ENCODE measurements around the gene CIDEB.

CIDEB gene

DNA sequence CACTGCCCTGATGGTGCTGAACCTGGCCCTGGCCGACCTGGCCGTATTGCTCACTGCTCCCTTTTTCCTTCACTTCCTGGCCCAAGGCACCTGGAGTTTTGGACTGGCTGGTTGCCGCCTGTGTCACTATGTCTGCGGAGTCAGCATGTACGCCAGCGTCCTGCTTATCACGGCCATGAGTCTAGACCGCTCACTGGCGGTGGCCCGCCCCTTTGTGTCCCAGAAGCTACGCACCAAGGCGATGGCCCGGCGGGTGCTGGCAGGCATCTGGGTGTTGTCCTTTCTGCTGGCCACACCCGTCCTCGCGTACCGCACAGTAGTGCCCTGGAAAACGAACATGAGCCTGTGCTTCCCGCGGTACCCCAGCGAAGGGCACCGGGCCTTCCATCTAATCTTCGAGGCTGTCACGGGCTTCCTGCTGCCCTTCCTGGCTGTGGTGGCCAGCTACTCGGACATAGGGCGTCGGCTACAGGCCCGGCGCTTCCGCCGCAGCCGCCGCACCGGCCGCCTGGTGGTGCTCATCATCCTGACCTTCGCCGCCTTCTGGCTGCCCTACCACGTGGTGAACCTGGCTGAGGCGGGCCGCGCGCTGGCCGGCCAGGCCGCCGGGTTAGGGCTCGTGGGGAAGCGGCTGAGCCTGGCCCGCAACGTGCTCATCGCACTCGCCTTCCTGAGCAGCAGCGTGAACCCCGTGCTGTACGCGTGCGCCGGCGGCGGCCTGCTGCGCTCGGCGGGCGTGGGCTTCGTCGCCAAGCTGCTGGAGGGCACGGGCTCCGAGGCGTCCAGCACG is 8.2 kb upstream of the CIDEB start:
- H3K4me1 ChIP-seq (ENCODE audit: insufficient read depth, poor library complexity, severe bottlenecking) = peaks cover 20% of the 10 kb centered on the region
- H3K27me3 ChIP-seq (ENCODE audit: insufficient read depth, poor library complexity, severe bottlenecking) = no peaks in the 10 kb centered on the region
- TF ChIP-seq, protein P1, sequence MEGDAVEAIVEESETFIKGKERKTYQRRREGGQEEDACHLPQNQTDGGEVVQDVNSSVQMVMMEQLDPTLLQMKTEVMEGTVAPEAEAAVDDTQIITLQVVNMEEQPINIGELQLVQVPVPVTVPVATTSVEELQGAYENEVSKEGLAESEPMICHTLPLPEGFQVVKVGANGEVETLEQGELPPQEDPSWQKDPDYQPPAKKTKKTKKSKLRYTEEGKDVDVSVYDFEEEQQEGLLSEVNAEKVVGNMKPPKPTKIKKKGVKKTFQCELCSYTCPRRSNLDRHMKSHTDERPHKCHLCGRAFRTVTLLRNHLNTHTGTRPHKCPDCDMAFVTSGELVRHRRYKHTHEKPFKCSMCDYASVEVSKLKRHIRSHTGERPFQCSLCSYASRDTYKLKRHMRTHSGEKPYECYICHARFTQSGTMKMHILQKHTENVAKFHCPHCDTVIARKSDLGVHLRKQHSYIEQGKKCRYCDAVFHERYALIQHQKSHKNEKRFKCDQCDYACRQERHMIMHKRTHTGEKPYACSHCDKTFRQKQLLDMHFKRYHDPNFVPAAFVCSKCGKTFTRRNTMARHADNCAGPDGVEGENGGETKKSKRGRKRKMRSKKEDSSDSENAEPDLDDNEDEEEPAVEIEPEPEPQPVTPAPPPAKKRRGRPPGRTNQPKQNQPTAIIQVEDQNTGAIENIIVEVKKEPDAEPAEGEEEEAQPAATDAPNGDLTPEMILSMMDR (IDR thresholded peaks at IDR 0.05; ENCODE audit: poor library complexity, severe bottlenecking) = no peak
- H3K9me3 ChIP-seq (ENCODE audit: severe bottlenecking) = no peaks in the 10 kb centered on the region
- no peaks in the 10 kb centered on the region for H3K36me3 ChIP-seq (ENCODE audit: low read depth)
- DNase-seq (ENCODE audit: low spot score) = peak; percentile 71
- no peak overlapping the region for H3K27ac ChIP-seq (ENCODE audit: poor library complexity, severe bottlenecking)
- H3K4me3 ChIP-seq (ENCODE audit: severe bottlenecking) = no peak overlapping the region
- ATAC-seq (ENCODE audit: low read depth) = no peak

DNA sequence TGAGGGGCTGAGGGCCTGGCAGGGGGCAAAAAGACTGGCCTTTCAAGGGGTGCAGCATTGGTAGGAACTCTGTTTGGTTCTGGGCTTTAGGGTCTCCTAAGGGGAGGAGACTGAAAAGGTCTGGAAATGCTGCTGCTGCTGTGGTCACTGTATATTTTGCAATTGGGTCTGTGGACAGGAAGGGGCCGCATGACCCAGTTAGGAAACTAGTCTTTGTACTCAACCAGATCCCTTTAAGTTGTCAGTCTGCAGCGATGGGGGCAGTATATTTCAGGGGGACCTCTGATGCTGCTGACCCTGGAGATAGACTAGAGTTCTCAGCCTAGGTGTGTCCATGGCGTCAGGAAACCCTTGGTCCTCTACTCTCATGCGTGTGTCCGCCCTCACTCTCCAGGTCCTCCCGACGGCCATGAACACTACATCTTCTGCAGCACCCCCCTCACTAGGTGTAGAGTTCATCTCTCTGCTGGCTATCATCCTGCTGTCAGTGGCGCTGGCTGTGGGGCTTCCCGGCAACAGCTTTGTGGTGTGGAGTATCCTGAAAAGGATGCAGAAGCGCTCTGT is 7.5 kb upstream of the CIDEB start:
- Histone ChIP-seq H3K9me3 (ENCODE audit: severe bottlenecking) (no peaks in the 10 kb centered on the region), H3K27ac (ENCODE audit: poor library complexity, severe bottlenecking) (peak overlapping the region; percentile 2), H3K4me3 (ENCODE audit: severe bottlenecking) (no peak overlapping the region), H3K4me1 (ENCODE audit: insufficient read depth, poor library complexity, severe bottlenecking) (peaks cover 22% of the 10 kb centered on the region), H3K36me3 (ENCODE audit: low read depth) (no peaks in the 10 kb centered on the region), H3K27me3 (ENCODE audit: insufficient read depth, poor library complexity, severe bottlenecking) (no peaks in the 10 kb centered on the region)
- no peak for ATAC-seq (ENCODE audit: low read depth)
- TF ChIP-seq, protein P1 (IDR thresholded peaks at IDR 0.05; ENCODE audit: poor library complexity, severe bottlenecking) = no peak
- DNase-seq (ENCODE audit: low spot score) = no peak

DNA sequence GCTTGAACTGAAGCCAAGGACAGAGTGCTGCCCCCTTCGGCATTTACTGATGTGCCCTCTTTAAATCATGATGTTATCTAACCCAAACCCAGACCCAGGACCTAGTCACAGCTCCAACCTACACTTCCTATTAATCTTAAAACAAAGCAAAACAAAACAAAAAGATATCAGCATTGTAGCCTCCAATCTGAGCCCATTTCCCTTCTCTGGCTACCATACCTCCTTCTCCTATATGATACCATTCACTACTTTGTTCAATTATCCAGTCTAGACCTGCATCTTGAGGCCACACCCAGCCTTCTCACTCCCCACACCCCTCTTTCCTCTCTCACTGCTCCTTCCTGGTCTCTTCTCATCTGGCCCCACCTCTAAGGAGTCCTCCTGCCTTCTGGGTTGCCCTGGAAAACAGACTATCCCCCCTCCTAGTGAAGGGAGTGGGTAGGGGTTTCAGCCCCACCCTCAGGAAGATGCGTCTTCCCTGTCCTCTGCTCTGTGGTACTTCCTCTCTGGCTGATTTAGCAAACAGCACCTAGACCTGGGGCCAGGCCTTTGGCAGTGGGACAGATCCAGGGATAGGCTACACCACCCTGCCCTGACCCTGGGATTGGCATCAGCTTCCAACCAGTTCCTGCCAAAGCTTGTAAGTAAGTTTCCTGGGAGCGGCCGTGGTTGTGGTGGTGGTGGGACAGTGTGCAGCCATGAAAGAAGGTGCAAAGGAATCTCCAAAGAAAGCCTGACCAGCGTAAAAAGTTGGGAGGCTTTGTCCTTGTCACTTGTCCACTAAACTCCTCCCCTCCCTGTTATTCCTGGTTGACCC is 6.8 kb upstream of the CIDEB start:
- DNase-seq (ENCODE audit: low spot score) (no peak), ATAC-seq (ENCODE audit: low read depth) (no peak)
- H3K36me3 ChIP-seq (ENCODE audit: low read depth) = no peaks in the 10 kb centered on the region
- TF ChIP-seq, protein P1 (IDR thresholded peaks at IDR 0.05; ENCODE audit: poor library complexity, severe bottlenecking) = no peak
- H3K4me1 ChIP-seq (ENCODE audit: insufficient read depth, poor library complexity, severe bottlenecking) = peaks cover 30% of the 10 kb centered on the region
- peak overlapping the region; percentile 2 for H3K27ac ChIP-seq (ENCODE audit: poor library complexity, severe bottlenecking)
- no peak overlapping the region for H3K4me3 ChIP-seq (ENCODE audit: severe bottlenecking)
- no peaks in the 10 kb centered on the region for H3K27me3 ChIP-seq (ENCODE audit: insufficient read depth, poor library complexity, severe bottlenecking)
- H3K9me3 ChIP-seq (ENCODE audit: severe bottlenecking) = no peaks in the 10 kb centered on the region

DNA sequence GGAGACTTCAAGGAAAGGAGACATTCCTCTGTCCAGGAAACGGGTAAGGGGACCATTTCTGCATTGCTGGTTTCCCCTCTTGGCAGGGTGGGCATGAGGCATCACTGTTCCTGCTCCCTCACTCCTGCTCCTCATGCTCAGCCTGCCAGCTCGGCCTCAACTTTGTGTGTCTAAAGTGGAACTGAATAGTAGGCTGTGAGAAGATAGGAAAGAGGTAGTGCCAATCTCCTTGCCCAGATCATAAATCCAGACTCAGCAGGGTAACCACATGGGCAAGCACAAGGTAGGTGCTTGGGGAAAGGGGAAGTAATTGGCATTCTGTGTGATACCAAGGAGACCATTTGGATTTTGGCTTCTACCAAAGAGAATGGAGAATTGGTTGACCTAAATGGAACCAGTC is 6.1 kb upstream of the CIDEB start:
- no peak for ATAC-seq (ENCODE audit: low read depth)
- Histone ChIP-seq H3K4me1 (ENCODE audit: insufficient read depth, poor library complexity, severe bottlenecking) (peaks cover 35% of the 10 kb centered on the region), H3K27me3 (ENCODE audit: insufficient read depth, poor library complexity, severe bottlenecking) (no peaks in the 10 kb centered on the region), H3K27ac (ENCODE audit: poor library complexity, severe bottlenecking) (peak overlapping the region; percentile 2), H3K9me3 (ENCODE audit: severe bottlenecking) (no peaks in the 10 kb centered on the region), H3K4me3 (ENCODE audit: severe bottlenecking) (no peak overlapping the region), H3K36me3 (ENCODE audit: low read depth) (peaks cover under 1% of the 10 kb centered on the region)
- TF ChIP-seq, protein P1 (IDR thresholded peaks at IDR 0.05; ENCODE audit: poor library complexity, severe bottlenecking) = no peak
- no peak for DNase-seq (ENCODE audit: low spot score)
